Endothelial cell of umbilical vein (primary cell): Measurements from ENCODE around the gene TPP1. TPM values are rescaled to one million over a fixed set of nuclear protein-coding genes. Genes with fewer than 3 reads are reported as not detected.

Source experiments
- BruUV-seq: library from RNA; stranded (reverse); fragments of 400-500 nt; replicated peaks from 2 replicates; lab custom pipeline; 2021; lab: Mats Ljungman, UMichigan
- CTCF ChIA-PET: fragments of 300-600, 350-600 bp; sonication (Branson Sonifier 250); formaldehyde crosslinking; loops from one replicate; lab custom pipeline; 2021; ENCODE audit warnings: antibody characterized with exemption, inconsistent platforms; lab: Charles Lee
- POLR2A ChIA-PET: fragments of 300-600, 350-600 bp; sonication (Branson Sonifier 250); formaldehyde crosslinking; loops from one replicate; lab custom pipeline; 2021; ENCODE audit warnings: antibody characterized with exemption, inconsistent platforms; lab: Charles Lee
- DNase-seq: peaks from one replicate; pipeline ENCODE4 v3.0.0-alpha.2; 2011; ENCODE audit warnings: low read depth, low spot score
- FAIRE-seq: peaks from 2 replicates; lab custom pipeline; 2011; peaks lifted over from hg19 to GRCh38; lab: Jason Lieb, UNC
- H2AFZ ChIP-seq: 2 replicates; pipeline ENCODE4 v1.6.0; 2012; ENCODE audit warnings: low read depth, low read length, control low read depth, inconsistent platforms
- H3K27ac ChIP-seq: 2 replicates; pipeline ENCODE4 v1.5.1; 2011; ENCODE audit warnings: low read depth, mild to moderate bottlenecking, control low read depth, low read length, moderate library complexity; ENCODE audit not compliant: insufficient read depth
- H3K27me3 ChIP-seq, 2 experiments: 2 replicates each; pipeline versions ENCODE4 v1.6.0 to v1.6.1; 2011; ENCODE audit warnings: low read length in 2 of 2, mixed read lengths in 1 of 2; ENCODE audit not compliant: control insufficient read depth in 2 of 2, insufficient read depth in 2 of 2
- H3K36me3 ChIP-seq, 2 experiments: 2 replicates in 1 of 2; 3 replicates in 1 of 2; pipeline ENCODE4 v1.5.1; 2011; ENCODE audit warnings: low read length in 2 of 2, mild to moderate bottlenecking in 1 of 2, moderate library complexity in 1 of 2; ENCODE audit not compliant: control insufficient read depth in 2 of 2, insufficient read depth in 2 of 2; ENCODE audit errors: extremely low read depth in 1 of 2
- H3K4me1 ChIP-seq: 3 replicates; pipeline ENCODE4 v1.5.1; 2011; ENCODE audit warnings: mild to moderate bottlenecking, low read length; ENCODE audit not compliant: control insufficient read depth, insufficient read depth; ENCODE audit errors: extremely low read depth
- H3K4me2 ChIP-seq: 2 replicates; pipeline ENCODE4 v1.6.1; 2011; ENCODE audit warnings: low read length, control low read depth, mixed read lengths; ENCODE audit not compliant: insufficient read depth
- H3K4me3 ChIP-seq, 3 experiments: fragments of 200-600 bp in 1 of 3; sonication (generic), shearing (Covaris generic) in 1 of 3; replicated peaks in 1 of 3; 2 replicates each; pipeline ENCODE4 v1.5.1; 2011 to 2016; ENCODE audit warnings: control low read depth in 3 of 3, low read length in 3 of 3, mild to moderate bottlenecking in 2 of 3, inconsistent platforms in 1 of 3, low read depth in 1 of 3, moderate library complexity in 1 of 3; ENCODE audit not compliant: insufficient read depth in 1 of 3
- H3K79me2 ChIP-seq: 2 replicates; pipeline ENCODE4 v1.6.0; 2012; ENCODE audit warnings: low read length, inconsistent platforms; ENCODE audit not compliant: control insufficient read depth, insufficient read depth
- H3K9ac ChIP-seq: replicated peaks from 2 replicates; pipeline ENCODE3; 2011; ENCODE audit warnings: low read length, control low read depth; ENCODE audit not compliant: insufficient read depth; ENCODE audit errors: extremely low read depth
- H3K9me1 ChIP-seq: replicated peaks from 3 replicates; pipeline ENCODE4 v1.6.0; 2011; ENCODE audit warnings: mild to moderate bottlenecking, low read length; ENCODE audit not compliant: control insufficient read depth, insufficient read depth; ENCODE audit errors: extremely low read depth
- H3K9me3 ChIP-seq: replicated peaks from 2 replicates; pipeline ENCODE4 v1.5.1; 2012; ENCODE audit warnings: low read length, inconsistent platforms; ENCODE audit not compliant: control insufficient read depth, insufficient read depth
- H4K20me1 ChIP-seq: replicated peaks from 2 replicates; pipeline ENCODE3; 2011; ENCODE audit warnings: mild to moderate bottlenecking, low read length; ENCODE audit not compliant: control insufficient read depth, insufficient read depth; ENCODE audit errors: extremely low read depth
- CTCF ChIP-seq, 2 donors: IDR thresholded peaks; 1 replicate in 1 of 2; 2 replicates in 1 of 2; pipeline ENCODE4 v1.5.1; 2011; ENCODE audit warnings: low read length in 2 of 2, mild to moderate bottlenecking in 2 of 2, moderate library complexity in 2 of 2, control low read depth in 1 of 2, inconsistent platforms in 1 of 2, low read depth in 1 of 2; ENCODE audit not compliant: insufficient read depth in 1 of 2; ENCODE audit errors: extremely low read depth in 1 of 2
- EZH2 ChIP-seq: IDR thresholded peaks from 2 replicates; pipeline ENCODE4 v1.6.1; 2012; ENCODE audit warnings: borderline replicate concordance, low read depth, mild to moderate bottlenecking, moderate library complexity, low read length, inconsistent platforms; ENCODE audit not compliant: severe bottlenecking
- FOS ChIP-seq: IDR thresholded peaks from 2 replicates; pipeline ENCODE4 v1.6.1; 2011; ENCODE audit warnings: mild to moderate bottlenecking, low read length, moderate library complexity, borderline replicate concordance; ENCODE audit not compliant: insufficient read depth
- GATA2 ChIP-seq: IDR thresholded peaks from 2 replicates; pipeline ENCODE4 v1.7.0; 2011; ENCODE audit warnings: low read depth, mild to moderate bottlenecking, moderate library complexity, mixed read lengths, low read length; ENCODE audit not compliant: insufficient read length, insufficient read depth
- JUN ChIP-seq: IDR thresholded peaks from 2 replicates; pipeline ENCODE4 v1.6.1; 2011; ENCODE audit warnings: borderline replicate concordance, low read depth; ENCODE audit not compliant: insufficient read length, insufficient read depth
- MAX ChIP-seq: IDR thresholded peaks from 2 replicates; pipeline ENCODE4 v1.6.1; 2011; ENCODE audit not compliant: insufficient read depth, insufficient read length
- MYC ChIP-seq: IDR thresholded peaks from one replicate; pipeline ENCODE4 v1.6.1; 2011; ENCODE audit warnings: mild to moderate bottlenecking, low read depth, low read length
- POLR2A ChIP-seq: IDR thresholded peaks from 2 replicates; pipeline ENCODE4 v1.6.1; 2012; ENCODE audit warnings: low read depth, mild to moderate bottlenecking, control low read depth, low read length
- POLR2AphosphoS5 ChIP-seq: IDR thresholded peaks from 2 replicates; pipeline ENCODE4 v1.6.1; 2012; ENCODE audit warnings: low read depth, mild to moderate bottlenecking, control low read depth, low read length, moderate library complexity; ENCODE audit not compliant: insufficient read depth
- dilution Hi-C: fragments of 300-500 bp; cut with MboI; formaldehyde crosslinking; loops from one replicate; pipeline ENCODE4 v1.15.0; 2019; ENCODE audit warnings: low sequenced_read_pairs; ENCODE audit not compliant: extremely low pct_ligation_motif_present
- intact Hi-C: fragments of 100-400 bp; cut with micrococcal nuclease; formaldehyde crosslinking; loops from one replicate; pipeline ENCODE4 v1.10.0; 2022
- polyA plus RNA-seq, 4 experiments: library from polyadenylated mRNA; depleted of rRNA in 3 of 4; stranded (reverse) in 3 of 4; unstranded in 1 of 4; fragments of >200 nt; gene quantifications; 2 replicates each; pipeline versions ENCODE4 v1.2.1 to v1.2.3, GENCODE V29; 2011 to 2012; ENCODE audit warnings: missing spikeins in 1 of 4
- total RNA-seq: library from RNA; stranded (reverse); gene quantifications from 2 replicates; pipeline ENCODE4 v1.2.3, GENCODE V29; 2021

Gene TPP1
- total and polyA plus RNA-seq, 2 donors (not counting 3 experiments of a cell fraction or from before 2014, with no cell fraction given), result 124 to 224 TPM

GRCh38 chr11:6611092-6611962 is 7.9 kb downstream of the TPP1 start:
- TSS peak; percentile 6 for BruUV-seq
- dilution Hi-C loops, result no loop called here
- Histone ChIP-seq H3K9me3 (no peaks in the 10 kb centered on the region), H3K9me1 (no peaks in the 10 kb centered on the region), H3K79me2 (peaks cover 39% of the 10 kb centered on the region), H3K9ac (peak overlapping the region; percentile 85), H3K4me1 (peaks cover 56% of the 10 kb centered on the region), H2AFZ (no peak overlapping the region), H3K27ac (peak overlapping the region; percentile 89), H3K4me2 (peak overlapping the region; percentile 84), H3K4me3 (peak overlapping the region; percentile 28 to 72 (median 71)), H3K27me3 (no peaks in the 10 kb centered on the region), H3K36me3 (peaks cover 37 to 44% of the 10 kb centered on the region in 2 experiments), H4K20me1 (no peaks in the 10 kb centered on the region)
- POLR2A ChIA-PET, result interaction anchor here (0.6 to 2.0 kb wide), 3 partner anchors 43 to 72 kb away, joined by 3 to 14 read pairs (median 3); partner anchors contain the start of gene MRPL17
- FAIRE-seq, result peak; percentile 74
- CTCF ChIA-PET, result interaction anchor here (0.9 to 4.5 kb wide), 14 partner anchors 7 to 232 kb away, joined by 3 to 43 read pairs (median 4); partner anchors contain the start of gene MRPL17
- TF ChIP-seq POLR2AphosphoS5 (no peak), POLR2A (no peak), EZH2 (no peak), FOS (no peak), GATA2 (no peak), MAX (no peak), JUN (no peak), MYC (no peak), CTCF (IDR thresholded peaks at IDR 0.05; ENCODE audit: extremely low read depth in 1 of 2, insufficient read depth in 1 of 2, low read depth in 1 of 2, low read length in 2 of 2) (no peak)
- peak; percentile 44 for DNase-seq
- intact Hi-C loops, result no loop called here
